ENCODE results near the gene KANSL2. TPM values are rescaled to one million over a fixed set of nuclear protein-coding genes. Genes with fewer than 3 reads are reported as not detected.

The KANSL2 gene
- total RNA-seq, 1 experiment from 2014 or later, result 21.8 TPM

GRCh38 chr12:48671231-48671856, 10.7 kb downstream of the KANSL2 start:
- no peak for TF ChIP-seq EZH2 (IDR thresholded peaks at IDR 0.05; ENCODE audit: low read depth)
- no peak for TF ChIP-seq CTCF (conservative IDR thresholded peaks at IDR 0.05)
- Histone ChIP-seq H4K20me1 (ENCODE audit: insufficient read depth) (peaks cover 3% of the 10 kb centered on the region), H3K4me1 (replicated peaks; ENCODE audit: insufficient read depth) (no peaks in the 10 kb centered on the region), H3K4me2 (no peak overlapping the region), H3K27ac (no peak overlapping the region), H3K27me3 (ENCODE audit: insufficient read depth, low read depth) (no peaks in the 10 kb centered on the region), H3F3A (ENCODE audit: insufficient read depth, low read depth) (no peaks in the 10 kb centered on the region; the same call in 1 of the 2 replicates), H3K4me3 (no peak overlapping the region), H3K36me3 (ENCODE audit: low read depth) (peaks cover 46% of the 10 kb centered on the region), H3K9me3 (ENCODE audit: insufficient read depth, low read depth) (no peaks in the 10 kb centered on the region), H2AFZ (no peak overlapping the region), H3K9me2 (ENCODE audit: insufficient read depth) (no peaks in the 10 kb centered on the region), H3K79me2 (ENCODE audit: low read depth) (peaks cover 16% of the 10 kb centered on the region)
- ChIA-PET POLR2A (ENCODE audit: unreplicated experiment) (interaction anchor here (0.6 kb wide), 1 partner anchor 66 kb away, joined by 13 read pairs; no protein-coding TSS in a partner anchor), CTCF (no interaction called here)
- intact Hi-C loops (cut with micrococcal nuclease; ENCODE audit: unreplicated experiment), result no loop called here
- DNase-seq, result no peak
- BruUV-seq (replicated peaks), result no TSS peak

GRCh38 chr12:48668996-48669395, 13.0 kb downstream of the KANSL2 start:
- POLR2A ChIA-PET (ENCODE audit: unreplicated experiment), result no interaction called here
- Histone ChIP-seq H4K20me1 (ENCODE audit: insufficient read depth) (peaks cover 3% of the 10 kb centered on the region), H3K36me3 (ENCODE audit: low read depth) (peaks cover 33% of the 10 kb centered on the region), H3K27ac (no peak overlapping the region), H3K4me1 (replicated peaks; ENCODE audit: insufficient read depth) (no peaks in the 10 kb centered on the region), H3K27me3 (ENCODE audit: insufficient read depth, low read depth) (no peaks in the 10 kb centered on the region), H2AFZ (no peak overlapping the region), H3K9me2 (ENCODE audit: insufficient read depth) (no peaks in the 10 kb centered on the region), H3K4me3 (no peak overlapping the region), H3K4me2 (no peak overlapping the region), H3K9me3 (ENCODE audit: insufficient read depth, low read depth) (no peaks in the 10 kb centered on the region), H3K79me2 (ENCODE audit: low read depth) (peaks cover 4% of the 10 kb centered on the region; the same call in 1 of the 2 replicates), H3F3A (ENCODE audit: insufficient read depth, low read depth) (peaks cover 3% of the 10 kb centered on the region; the same call in 1 of the 2 replicates)
- no peak for DNase-seq
- TF ChIP-seq EZH2 (IDR thresholded peaks at IDR 0.05; ENCODE audit: low read depth) (no peak), CTCF (conservative IDR thresholded peaks at IDR 0.05) (no peak)
- CTCF ChIA-PET, result no interaction called here
- intact Hi-C loops (cut with micrococcal nuclease; ENCODE audit: unreplicated experiment), result no loop called here
- no TSS peak for BruUV-seq (replicated peaks)

GRCh38 chr12:48659863-48660262, 22.2 kb downstream of the KANSL2 start:
- Histone ChIP-seq H3K36me3 (ENCODE audit: low read depth) (peaks cover 29% of the 10 kb centered on the region), H3K4me1 (replicated peaks; ENCODE audit: insufficient read depth) (no peaks in the 10 kb centered on the region), H3K4me3 (no peak overlapping the region), H3K27ac (no peak overlapping the region), H2AFZ (no peak overlapping the region), H3K9me3 (ENCODE audit: insufficient read depth, low read depth) (no peaks in the 10 kb centered on the region), H3K4me2 (no peak overlapping the region), H3F3A (ENCODE audit: insufficient read depth, low read depth) (peaks cover 7% of the 10 kb centered on the region; the same call in 1 of the 2 replicates), H4K20me1 (ENCODE audit: insufficient read depth) (peaks cover 4% of the 10 kb centered on the region; the same call in 1 of the 2 replicates), H3K27me3 (ENCODE audit: insufficient read depth, low read depth) (no peaks in the 10 kb centered on the region), H3K9me2 (ENCODE audit: insufficient read depth) (no peaks in the 10 kb centered on the region), H3K79me2 (ENCODE audit: low read depth) (no peaks in the 10 kb centered on the region)
- BruUV-seq (replicated peaks), result no TSS peak
- CTCF ChIA-PET, result no interaction called here
- intact Hi-C loops (cut with micrococcal nuclease; ENCODE audit: unreplicated experiment), result no loop called here
- no peak for TF ChIP-seq CTCF (conservative IDR thresholded peaks at IDR 0.05)
- TF ChIP-seq EZH2 (IDR thresholded peaks at IDR 0.05; ENCODE audit: low read depth), result no peak
- POLR2A ChIA-PET (ENCODE audit: unreplicated experiment), result no interaction called here
- no peak for DNase-seq
